Sigmoid colon (tissue), 7 donors: Measurements from ENCODE around the gene EIPR1. TPM values are rescaled to one million over a fixed set of nuclear protein-coding genes. Genes with fewer than 3 reads are reported as not detected.

Source experiments
- DNase-seq: peaks from one replicate; pipeline ENCODE4 v3.0.0-alpha.2; 2019
- H3K27ac ChIP-seq, 4 donors: fragments of 200-600 bp; sonication (generic); one replicate each; pipeline ENCODE4 v1.5.1; 2016 to 2019; ENCODE audit warnings: mild to moderate bottlenecking in 1 of 4
- H3K27me3 ChIP-seq, 3 donors: fragments of 200-600 bp; sonication (generic); one replicate each; pipeline ENCODE4 v1.5.1; 2019; ENCODE audit warnings: mild to moderate bottlenecking in 1 of 3
- H3K36me3 ChIP-seq, 4 donors: fragments of 200-600 bp; sonication (generic); one replicate each; pipeline ENCODE4 v1.5.1; 2016 to 2019
- H3K4me1 ChIP-seq, 4 donors: fragments of 200-600 bp; sonication (generic); one replicate each; pipeline ENCODE4 v1.5.1; 2017 to 2019
- H3K4me3 ChIP-seq, 4 donors: fragments of 200-600 bp; sonication (generic); one replicate each; pipeline ENCODE4 v1.5.1; 2017 to 2019; ENCODE audit warnings: mild to moderate bottlenecking in 2 of 4, moderate library complexity in 1 of 4
- H3K9me3 ChIP-seq, 4 donors: fragments of 200-600 bp in 3 of 4; sonication (generic) in 3 of 4; one replicate each; pipeline versions ENCODE4 v1.5.1 to v1.6.1; 2013 to 2019
- EP300 ChIP-seq, 4 donors: sonication (generic); formaldehyde crosslinking; IDR thresholded peaks; one replicate each; pipeline ENCODE4 v1.6.1; 2017; ENCODE audit warnings: antibody characterized with exemption in 4 of 4
- POLR2A ChIP-seq, 2 donors: fragments of 450-650 bp; IDR thresholded peaks; one replicate each; pipeline ENCODE4 v1.6.1; 2016; ENCODE audit warnings: antibody characterized with exemption in 2 of 2, mild to moderate bottlenecking in 2 of 2, moderate library complexity in 2 of 2
- POLR2AphosphoS5 ChIP-seq, 4 donors: sonication (generic); formaldehyde crosslinking; IDR thresholded peaks; one replicate each; pipeline ENCODE4 v1.6.1; 2017; ENCODE audit warnings: antibody characterized with exemption in 4 of 4
- WGBS, 2 donors: extraction: QIAGEN DNeasy Blood & Tissue Kit; methylation state at CpG; one replicate each; pipeline ENCODE4 v1.1.7; 2013; 5-methylcytosine and 5-hydroxymethylcytosine counted together
- intact Hi-C: fragments of 100-400 bp; cut with DNase I; formaldehyde crosslinking; loops from one replicate; pipeline ENCODE4 v1.15.1; 2023
- polyA plus RNA-seq, 3 donors: library from polyadenylated mRNA; stranded (reverse); fragments of 200-250 nt; gene quantifications; one replicate each; pipeline ENCODE4 v1.2.3, GENCODE V29; 2013
- total RNA-seq, 4 donors: library from RNA; depleted of rRNA; stranded (reverse); fragments of >200 nt; gene quantifications; one replicate each; pipeline ENCODE4 v1.1.0, GENCODE V29; 2016
- TF ChIP-seq, protein P1 (sequence below), 4 experiments: fragments of 450-650 bp in 3 of 4; fragments of 200-600 bp in 1 of 4; IDR thresholded peaks; one replicate each; pipeline ENCODE4 v1.5.1; 2016 to 2019; ENCODE audit warnings: antibody characterized with exemption in 4 of 4, mild to moderate bottlenecking in 3 of 4, moderate library complexity in 2 of 4
- donor health status: healthy with polysubstance abuse.
- donor health status: Bipolar disorder and iron deficiency.
- donor health status: healthy.

Gene EIPR1
- total and polyA plus RNA-seq, 7 donors = 12.2 to 27.0 (median 20.0) TPM

GRCh38 chr2:3354986-3355385 lies 22.6 kb downstream of the EIPR1 start:
- Histone ChIP-seq H3K36me3 (peaks cover 0 to 19% (median 3%) of the 10 kb centered on the region in 4 donors), H3K27ac (no peak overlapping the region), H3K4me3 (no peak overlapping the region), H3K4me1 (no peaks in the 10 kb centered on the region), H3K27me3 (no peaks in the 10 kb centered on the region), H3K9me3 (no peaks in the 10 kb centered on the region)
- 96 to 97% methylated on average over 3 of the region's 3 CpGs for WGBS, 2 donors
- TF ChIP-seq POLR2A (IDR thresholded peaks at IDR 0.05) (no peak), POLR2AphosphoS5 (IDR thresholded peaks at IDR 0.05) (no peak), EP300 (IDR thresholded peaks at IDR 0.05) (no peak)
- TF ChIP-seq, protein P1, sequence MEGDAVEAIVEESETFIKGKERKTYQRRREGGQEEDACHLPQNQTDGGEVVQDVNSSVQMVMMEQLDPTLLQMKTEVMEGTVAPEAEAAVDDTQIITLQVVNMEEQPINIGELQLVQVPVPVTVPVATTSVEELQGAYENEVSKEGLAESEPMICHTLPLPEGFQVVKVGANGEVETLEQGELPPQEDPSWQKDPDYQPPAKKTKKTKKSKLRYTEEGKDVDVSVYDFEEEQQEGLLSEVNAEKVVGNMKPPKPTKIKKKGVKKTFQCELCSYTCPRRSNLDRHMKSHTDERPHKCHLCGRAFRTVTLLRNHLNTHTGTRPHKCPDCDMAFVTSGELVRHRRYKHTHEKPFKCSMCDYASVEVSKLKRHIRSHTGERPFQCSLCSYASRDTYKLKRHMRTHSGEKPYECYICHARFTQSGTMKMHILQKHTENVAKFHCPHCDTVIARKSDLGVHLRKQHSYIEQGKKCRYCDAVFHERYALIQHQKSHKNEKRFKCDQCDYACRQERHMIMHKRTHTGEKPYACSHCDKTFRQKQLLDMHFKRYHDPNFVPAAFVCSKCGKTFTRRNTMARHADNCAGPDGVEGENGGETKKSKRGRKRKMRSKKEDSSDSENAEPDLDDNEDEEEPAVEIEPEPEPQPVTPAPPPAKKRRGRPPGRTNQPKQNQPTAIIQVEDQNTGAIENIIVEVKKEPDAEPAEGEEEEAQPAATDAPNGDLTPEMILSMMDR (IDR thresholded peaks at IDR 0.05) = no peak
- no peak for DNase-seq
- intact Hi-C loops = no loop called here

DNA sequence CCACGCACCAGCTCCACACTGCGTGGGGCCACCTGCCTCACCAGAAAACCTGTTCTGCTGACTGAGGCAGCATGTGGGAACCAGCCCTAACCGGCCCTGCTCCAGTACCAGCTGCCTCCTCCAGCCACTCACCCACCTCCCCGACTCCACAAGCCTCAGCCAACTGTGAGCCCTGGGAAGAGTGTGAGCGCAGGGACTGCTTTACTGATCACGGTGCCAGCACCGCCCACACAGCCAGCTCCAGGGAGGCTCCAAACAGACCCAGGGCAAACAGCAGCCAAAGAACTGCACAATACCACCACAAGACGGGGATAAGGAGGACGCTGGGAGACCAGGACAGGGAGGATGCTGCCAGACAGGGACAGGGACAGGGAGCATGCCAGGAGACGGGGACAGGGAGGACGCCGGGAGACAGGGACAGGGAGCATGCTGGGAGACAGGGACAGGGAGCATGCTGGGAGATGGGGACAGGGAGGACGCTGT lies 28.4 kb downstream of the EIPR1 start:
- no peak for DNase-seq
- H3K36me3 ChIP-seq = peaks cover 0 to 19% (median 3%) of the 10 kb centered on the region in 4 donors
- intact Hi-C loops = no loop called here
- no peak overlapping the region for H3K27ac ChIP-seq
- no peaks in the 10 kb centered on the region for H3K4me1 ChIP-seq
- no peaks in the 10 kb centered on the region for H3K27me3 ChIP-seq
- TF ChIP-seq POLR2AphosphoS5 (IDR thresholded peaks at IDR 0.05) = no peak
- no peak for TF ChIP-seq POLR2A (IDR thresholded peaks at IDR 0.05)
- TF ChIP-seq EP300 (IDR thresholded peaks at IDR 0.05) = no peak
- TF ChIP-seq, protein P1 (IDR thresholded peaks at IDR 0.05) = no peak
- H3K4me3 ChIP-seq = no peak overlapping the region
- H3K9me3 ChIP-seq = no peaks in the 10 kb centered on the region
- WGBS, 2 donors = 89 to 90% methylated on average over 13 of the region's 13 CpGs

- 93 to 95% methylated on average over 12 of the region's 12 CpGs for WGBS, 2 donors
Measured at GRCh38 chr2:3348767-3349166, 28.9 kb downstream of the EIPR1 start.

GRCh38 chr2:3345621-3346020 lies 32.0 kb downstream of the EIPR1 start:
- no peaks in the 10 kb centered on the region for H3K36me3 ChIP-seq
- intact Hi-C loops = no loop called here
- no peak for DNase-seq
- H3K9me3 ChIP-seq = no peaks in the 10 kb centered on the region
- no peaks in the 10 kb centered on the region for H3K27me3 ChIP-seq
- TF ChIP-seq, protein P1 (IDR thresholded peaks at IDR 0.05) = no peak
- TF ChIP-seq EP300 (IDR thresholded peaks at IDR 0.05) (no peak), POLR2A (IDR thresholded peaks at IDR 0.05) (no peak), POLR2AphosphoS5 (IDR thresholded peaks at IDR 0.05) (no peak)
- no peaks in the 10 kb centered on the region for H3K4me1 ChIP-seq
- H3K4me3 ChIP-seq = no peak overlapping the region
- H3K27ac ChIP-seq = no peak overlapping the region
- 90 to 96% methylated on average over 7 of the region's 7 CpGs for WGBS, 2 donors

More at GRCh38 chr2:3348767-3349166, 28.9 kb downstream of the EIPR1 start:
- Histone ChIP-seq H3K36me3 (peaks cover 0 to 15% (median 3%) of the 10 kb centered on the region in 4 donors), H3K4me1 (no peaks in the 10 kb centered on the region), H3K27me3 (no peaks in the 10 kb centered on the region), H3K4me3 (no peak overlapping the region), H3K27ac (no peak overlapping the region), H3K9me3 (no peaks in the 10 kb centered on the region)
- TF ChIP-seq, protein P1 (IDR thresholded peaks at IDR 0.05) = no peak
- TF ChIP-seq POLR2AphosphoS5 (IDR thresholded peaks at IDR 0.05) (no peak), POLR2A (IDR thresholded peaks at IDR 0.05) (no peak), EP300 (IDR thresholded peaks at IDR 0.05) (no peak)
- intact Hi-C loops = no loop called here
- no peak for DNase-seq

DNA sequence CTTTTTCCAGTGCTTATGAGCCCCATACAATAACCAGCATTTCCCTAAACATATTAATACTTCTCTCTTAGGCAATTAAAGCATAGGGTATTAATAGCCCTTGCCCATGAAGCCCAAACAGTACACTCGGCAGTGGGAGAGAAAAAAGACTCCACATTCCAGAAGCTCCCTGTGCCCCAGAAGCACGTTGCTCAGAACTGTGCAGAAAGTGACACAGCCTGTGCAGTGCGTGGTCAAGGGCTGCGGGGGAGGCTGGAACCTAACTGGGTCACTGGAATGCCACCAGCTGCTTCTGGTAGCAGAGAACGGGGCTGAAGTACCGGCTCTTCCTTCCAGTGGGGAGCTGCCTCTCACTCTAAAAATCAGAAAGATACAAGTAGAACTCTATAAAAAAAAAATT lies 32.7 kb downstream of the EIPR1 start:
- WGBS, 2 donors = 93 to 98% methylated on average over 6 of the region's 6 CpGs
- intact Hi-C loops = no loop called here

More for the DNA sequence above, 32.7 kb downstream of the EIPR1 start:
- TF ChIP-seq, protein P1 (IDR thresholded peaks at IDR 0.05) = no peak
- TF ChIP-seq POLR2AphosphoS5 (IDR thresholded peaks at IDR 0.05) = no peak
- TF ChIP-seq POLR2A (IDR thresholded peaks at IDR 0.05) = no peak
- TF ChIP-seq EP300 (IDR thresholded peaks at IDR 0.05) = no peak
- Histone ChIP-seq H3K4me3 (no peak overlapping the region), H3K27ac (no peak overlapping the region), H3K4me1 (no peaks in the 10 kb centered on the region), H3K36me3 (no peaks in the 10 kb centered on the region), H3K9me3 (no peaks in the 10 kb centered on the region), H3K27me3 (no peaks in the 10 kb centered on the region)
- DNase-seq = no peak
